Transverse colon (tissue), 4 donors: Measurements from ENCODE around the gene FBXO42.

Experiments
- EP300 ChIP-seq: sonication (generic); formaldehyde crosslinking; IDR thresholded peaks from one replicate; pipeline ENCODE4 v1.6.1; 2017; ENCODE audit warnings: antibody characterized with exemption, low read depth
- POLR2A ChIP-seq: fragments of 450-650 bp; IDR thresholded peaks from one replicate; pipeline ENCODE4 v1.6.1; 2016; ENCODE audit warnings: antibody characterized with exemption, mild to moderate bottlenecking, moderate library complexity
- POLR2AphosphoS5 ChIP-seq, 3 donors: sonication (generic); formaldehyde crosslinking; IDR thresholded peaks; one replicate each; pipeline ENCODE4 v1.6.1; 2016; ENCODE audit warnings: antibody characterized with exemption in 3 of 3
- TF ChIP-seq, protein P1 (sequence below), 5 experiments: fragments of 200-600 bp in 3 of 5; fragments of 450-650 bp in 2 of 5; sonication (generic) in 3 of 5; IDR thresholded peaks; 1 replicate in 2 of 5; 2 replicates in 3 of 5; pipeline ENCODE4 v1.5.1; 2016 to 2017; ENCODE audit warnings: antibody characterized with exemption in 5 of 5, inconsistent platforms in 3 of 5, mild to moderate bottlenecking in 2 of 5, moderate library complexity in 1 of 5

DNA sequence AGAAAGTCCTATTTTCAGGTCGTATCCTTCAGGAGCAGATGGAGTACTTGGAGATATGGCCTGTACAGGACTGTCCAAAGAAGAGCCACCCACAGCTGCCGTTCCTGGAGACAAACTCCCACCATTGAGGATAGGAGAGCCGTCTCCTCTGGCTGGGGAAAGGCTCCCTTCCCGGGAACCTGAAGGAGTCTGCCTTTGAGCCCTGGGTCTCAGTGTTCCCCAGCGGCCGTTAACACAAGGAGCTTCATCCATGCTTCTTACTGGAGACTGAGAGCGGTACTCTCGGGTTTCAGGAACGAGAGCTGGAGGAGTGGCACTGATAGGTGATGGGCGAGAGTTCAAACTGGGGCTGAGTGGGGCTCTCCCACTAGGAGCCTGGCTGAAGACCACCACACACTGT lies 100.9 kb downstream of the FBXO42 start:
- TF ChIP-seq POLR2A, result no peak
- TF ChIP-seq, protein P1, sequence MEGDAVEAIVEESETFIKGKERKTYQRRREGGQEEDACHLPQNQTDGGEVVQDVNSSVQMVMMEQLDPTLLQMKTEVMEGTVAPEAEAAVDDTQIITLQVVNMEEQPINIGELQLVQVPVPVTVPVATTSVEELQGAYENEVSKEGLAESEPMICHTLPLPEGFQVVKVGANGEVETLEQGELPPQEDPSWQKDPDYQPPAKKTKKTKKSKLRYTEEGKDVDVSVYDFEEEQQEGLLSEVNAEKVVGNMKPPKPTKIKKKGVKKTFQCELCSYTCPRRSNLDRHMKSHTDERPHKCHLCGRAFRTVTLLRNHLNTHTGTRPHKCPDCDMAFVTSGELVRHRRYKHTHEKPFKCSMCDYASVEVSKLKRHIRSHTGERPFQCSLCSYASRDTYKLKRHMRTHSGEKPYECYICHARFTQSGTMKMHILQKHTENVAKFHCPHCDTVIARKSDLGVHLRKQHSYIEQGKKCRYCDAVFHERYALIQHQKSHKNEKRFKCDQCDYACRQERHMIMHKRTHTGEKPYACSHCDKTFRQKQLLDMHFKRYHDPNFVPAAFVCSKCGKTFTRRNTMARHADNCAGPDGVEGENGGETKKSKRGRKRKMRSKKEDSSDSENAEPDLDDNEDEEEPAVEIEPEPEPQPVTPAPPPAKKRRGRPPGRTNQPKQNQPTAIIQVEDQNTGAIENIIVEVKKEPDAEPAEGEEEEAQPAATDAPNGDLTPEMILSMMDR (IDR thresholded peaks at IDR 0.05), result no peak
- TF ChIP-seq POLR2AphosphoS5 (IDR thresholded peaks at IDR 0.05), result no peak
- TF ChIP-seq EP300, result no peak
